Measurements from ENCODE around the gene URM1. TPM values are rescaled to one million over a fixed set of nuclear protein-coding genes. Genes with fewer than 3 reads are reported as not detected.
A peak's percentile ranks its signal among the peaks of the same experiment; 100 is the strongest.

URM1 gene
- total and polyA plus RNA-seq, 10 of the 15 experiments (the other 5 are each of a cell fraction or from before 2014, with no cell fraction given): 7.9 to 75.8 (median 63.7) TPM

- TF ChIP-seq HSF1 (IDR thresholded peaks at IDR 0.05; ENCODE audit: low read depth, low read length) (no peak), IRF3 (IDR thresholded peaks at IDR 0.05) (no peak), PBX3 (IDR thresholded peaks at IDR 0.05; ENCODE audit: insufficient replicate concordance, low read depth, low read length) (no peak), E4F1 (IDR thresholded peaks at IDR 0.05; ENCODE audit: borderline replicate concordance, partially characterized antibody) (no peak), RELB (IDR thresholded peaks at IDR 0.05; ENCODE audit: low read depth) (0 out of 2 replicates have a peak, but pooled peaks have one; percentile 26), STAT3 (IDR thresholded peaks at IDR 0.05; ENCODE audit: low read depth, low read length) (no peak), ZZZ3 (IDR thresholded peaks at IDR 0.05; ENCODE audit: control insufficient read depth, insufficient read length, low read depth) (no peak), FOXK2 (IDR thresholded peaks at IDR 0.05) (no peak), BHLHE40 (IDR thresholded peaks at IDR 0.05; ENCODE audit: borderline replicate concordance in 1 of 2, low read depth in 2 of 2, low read length in 1 of 2) (peak; percentile 21 to 72; a peak in 2 of 4 replicates), RB1 (IDR thresholded peaks at IDR 0.05; ENCODE audit: borderline replicate concordance) (0 out of 2 replicates have a peak, but pooled peaks have one; percentile 60), NFIC (IDR thresholded peaks at IDR 0.05; ENCODE audit: low read depth, low read length) (no peak), MEF2B (IDR thresholded peaks at IDR 0.05; ENCODE audit: partially characterized antibody, poor library complexity, severe bottlenecking) (peak; percentile 28), NBN (IDR thresholded peaks at IDR 0.05) (peak; percentile 60; the same call in 1 of the 2 replicates), USF2 (IDR thresholded peaks at IDR 0.05; ENCODE audit: borderline replicate concordance, low read depth, low read length) (no peak), ESRRA (IDR thresholded peaks at IDR 0.05; ENCODE audit: low read length) (no peak), ATF7 (IDR thresholded peaks at IDR 0.05; ENCODE audit: low read depth) (no peak), IRF5 (IDR thresholded peaks at IDR 0.05; ENCODE audit: borderline replicate concordance) (no peak), HDAC2 (IDR thresholded peaks at IDR 0.05) (no peak)
These were observed 49.0 kb downstream of the URM1 start (continued) for GRCh38 chr9:128420060-128420650.

Measured in GM12878 (cell line).